Right renal pelvis (tissue), 4 donors: Measurements from ENCODE around the gene CCDC188. TPM values are rescaled to one million over a fixed set of nuclear protein-coding genes. Genes with fewer than 3 reads are reported as not detected.

Experiments
- DNase-seq, 4 donors: peaks; one replicate each; pipeline ENCODE4 v3.0.0-alpha.2; 2013; ENCODE audit warnings: low read depth in 4 of 4, low spot score in 3 of 4, missing footprints in 1 of 4
- polyA plus RNA-seq, 4 donors: library from polyadenylated mRNA; unstranded; fragments of 120-200 nt; gene quantifications; one replicate each; pipeline ENCODE4 v1.2.1, GENCODE V29; 2013; ENCODE audit not compliant: insufficient read length in 4 of 4

CCDC188 gene
- polyA plus RNA-seq, 4 donors = 0.53 to 0.93 (median 0.76) TPM

DNA sequence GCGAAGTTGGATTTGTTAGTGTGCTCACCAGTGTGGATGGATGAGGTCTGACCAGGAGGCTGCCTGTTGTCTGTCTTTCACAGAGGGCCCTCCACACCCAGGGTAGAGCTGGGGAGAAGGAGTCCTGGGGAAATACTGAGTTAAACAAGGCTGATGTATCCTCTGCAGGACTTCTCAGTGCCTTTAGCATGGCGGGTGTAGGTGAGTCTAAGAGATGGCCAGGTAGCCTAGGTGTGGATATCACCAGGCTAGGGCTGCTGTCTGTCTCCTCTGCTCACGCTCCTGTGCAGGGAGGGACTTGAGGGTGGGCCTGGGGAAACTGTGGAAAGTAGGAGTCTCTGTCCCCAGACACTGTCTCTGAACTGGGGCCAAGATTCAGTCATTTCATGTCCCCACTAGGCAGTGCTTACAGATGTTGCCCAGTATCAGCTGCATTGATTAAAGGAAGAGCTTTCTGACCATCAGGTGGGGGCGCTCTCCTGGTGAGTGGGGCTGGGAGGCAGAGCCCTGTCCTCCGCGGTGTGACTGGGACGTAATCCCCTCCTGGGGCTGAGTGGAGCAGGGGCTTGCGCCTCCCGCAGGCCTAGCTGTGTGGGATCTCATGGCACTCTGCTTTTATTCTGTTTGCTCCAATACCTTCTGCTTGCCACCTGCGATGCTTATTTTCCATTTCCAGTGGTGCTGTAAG, 35.5 kb upstream of the CCDC188 start:
- DNase-seq = no peak

DNA sequence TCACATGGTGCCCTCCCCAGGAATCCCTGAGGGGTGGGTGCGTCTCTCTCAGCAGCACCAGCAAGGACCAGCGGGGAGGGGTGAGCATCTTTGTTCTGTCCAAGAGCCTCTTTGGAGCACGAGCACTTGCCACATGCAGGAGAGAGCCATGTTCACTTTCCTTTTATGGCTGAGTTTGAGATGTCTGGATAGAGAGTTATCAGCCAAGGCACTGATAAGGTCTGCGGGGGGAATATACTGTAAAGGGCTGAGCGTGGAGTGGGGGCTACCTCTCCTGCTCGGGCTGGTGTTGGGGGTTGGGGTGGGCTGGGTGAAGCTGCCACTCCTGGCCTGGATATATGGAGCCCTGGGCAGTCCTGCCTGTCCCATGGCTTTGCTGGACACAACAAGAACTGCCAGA, 34.9 kb upstream of the CCDC188 start:
- DNase-seq = no peak

DNA sequence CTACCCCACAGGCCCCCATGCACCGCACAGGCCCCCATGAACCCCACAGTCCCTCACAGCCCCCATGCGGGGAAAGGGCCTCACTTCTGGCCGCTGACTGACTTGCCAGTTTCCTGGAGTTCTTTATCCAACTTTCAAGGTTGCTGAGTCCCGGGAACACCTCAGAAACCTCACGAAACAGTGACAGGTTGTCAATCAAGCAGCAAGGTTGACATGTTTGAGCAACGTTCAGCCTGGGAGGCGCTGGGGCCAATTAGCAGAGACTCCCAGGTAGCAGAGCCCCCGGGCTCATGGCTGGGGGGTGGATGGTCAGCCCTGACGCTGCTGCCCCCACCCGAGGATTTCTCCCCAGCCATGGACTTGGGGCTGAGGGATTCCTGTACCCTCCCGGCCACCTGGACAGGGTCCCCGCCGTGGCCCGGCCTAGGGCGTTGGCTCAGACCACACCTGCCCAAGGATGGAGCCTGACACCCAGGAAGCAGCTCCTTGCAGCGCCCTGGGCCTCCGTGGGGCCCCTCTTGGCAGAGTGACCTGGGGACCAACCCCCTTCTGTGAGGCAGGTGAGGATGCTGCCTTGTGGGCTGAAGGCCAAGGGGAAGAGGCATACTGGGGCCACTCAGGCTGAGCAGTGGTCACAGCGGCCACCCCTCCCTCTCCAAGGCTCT, 33.8 kb upstream of the CCDC188 start:
- DNase-seq = no peak

DNA sequence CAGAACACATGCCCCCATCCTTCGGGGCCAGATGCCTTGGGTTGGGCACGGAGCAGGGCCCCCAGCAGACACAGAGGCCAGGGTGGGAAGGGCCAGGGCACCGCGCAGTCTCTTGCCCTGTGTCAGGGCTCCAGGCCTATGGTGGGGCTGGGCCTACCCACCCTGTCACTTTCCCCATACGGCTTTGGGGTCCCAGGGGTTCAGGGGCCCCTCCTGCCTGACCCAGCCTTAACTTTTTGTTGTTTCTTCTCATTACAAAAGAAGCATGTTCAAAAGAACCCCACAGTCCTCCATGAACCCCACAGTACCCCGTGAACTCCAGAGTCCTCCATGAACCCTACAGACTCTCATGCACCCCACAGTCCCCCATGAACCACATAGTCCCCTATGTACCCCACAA, 33.0 kb upstream of the CCDC188 start:
- no peak for DNase-seq

DNA sequence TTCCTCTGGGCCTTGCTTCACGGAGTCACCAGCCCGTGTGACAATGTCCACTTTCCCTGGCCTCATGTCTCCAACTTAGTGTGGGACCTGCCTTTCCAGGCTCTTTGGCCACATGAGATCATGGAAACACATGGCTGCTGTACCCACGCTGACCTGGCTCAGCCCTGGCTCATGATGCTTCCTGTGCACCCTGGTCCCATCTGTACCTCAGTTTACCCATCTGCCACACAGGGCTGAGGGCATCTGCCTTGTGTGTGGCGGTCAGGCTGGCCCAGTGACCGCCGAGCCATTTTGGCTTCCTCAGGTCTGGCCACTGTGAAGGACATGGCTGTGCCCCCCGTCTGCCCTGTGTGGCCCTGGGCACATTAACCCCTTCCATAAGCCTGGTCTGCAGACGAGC, 32.2 kb upstream of the CCDC188 start:
- DNase-seq = no peak

DNA sequence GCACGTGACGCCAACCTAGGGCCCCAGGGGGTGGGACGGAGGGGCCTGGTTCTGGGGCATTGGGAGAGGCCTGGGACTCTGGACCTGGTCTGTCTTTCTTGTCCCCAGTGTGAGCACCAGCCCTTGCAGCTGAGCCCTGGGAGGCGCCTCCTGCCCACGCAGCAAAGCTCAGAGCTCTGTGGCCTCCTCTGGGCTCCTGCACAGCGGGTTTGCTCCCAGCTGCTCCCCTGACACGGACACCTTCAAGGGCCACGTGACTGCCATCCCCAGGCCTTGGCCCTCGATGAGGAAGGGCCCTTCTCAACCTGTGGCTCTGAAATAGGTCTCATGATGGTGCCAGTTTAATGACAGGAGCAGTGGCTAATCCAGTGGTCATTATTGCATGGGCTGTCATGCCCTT, 31.5 kb upstream of the CCDC188 start:
- DNase-seq = no peak

DNA sequence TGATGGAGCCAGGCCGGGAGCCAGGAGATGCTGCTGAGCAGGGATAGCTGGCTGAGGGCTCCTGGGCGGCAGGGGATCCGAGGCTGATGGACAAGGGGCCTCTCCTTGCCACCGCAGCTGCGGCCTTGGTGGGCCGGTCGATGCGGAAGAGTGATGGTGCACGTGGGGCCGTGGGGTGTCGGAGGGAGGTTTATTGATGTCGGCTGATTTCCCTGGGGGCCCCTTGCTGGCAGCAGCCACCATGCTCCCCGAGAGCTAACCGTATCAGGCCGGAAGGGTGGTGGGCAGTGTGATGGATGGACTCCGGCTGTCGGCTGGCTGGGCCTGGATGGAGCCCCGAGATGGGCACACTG, 31.0 kb upstream of the CCDC188 start:
- no peak for DNase-seq

DNA sequence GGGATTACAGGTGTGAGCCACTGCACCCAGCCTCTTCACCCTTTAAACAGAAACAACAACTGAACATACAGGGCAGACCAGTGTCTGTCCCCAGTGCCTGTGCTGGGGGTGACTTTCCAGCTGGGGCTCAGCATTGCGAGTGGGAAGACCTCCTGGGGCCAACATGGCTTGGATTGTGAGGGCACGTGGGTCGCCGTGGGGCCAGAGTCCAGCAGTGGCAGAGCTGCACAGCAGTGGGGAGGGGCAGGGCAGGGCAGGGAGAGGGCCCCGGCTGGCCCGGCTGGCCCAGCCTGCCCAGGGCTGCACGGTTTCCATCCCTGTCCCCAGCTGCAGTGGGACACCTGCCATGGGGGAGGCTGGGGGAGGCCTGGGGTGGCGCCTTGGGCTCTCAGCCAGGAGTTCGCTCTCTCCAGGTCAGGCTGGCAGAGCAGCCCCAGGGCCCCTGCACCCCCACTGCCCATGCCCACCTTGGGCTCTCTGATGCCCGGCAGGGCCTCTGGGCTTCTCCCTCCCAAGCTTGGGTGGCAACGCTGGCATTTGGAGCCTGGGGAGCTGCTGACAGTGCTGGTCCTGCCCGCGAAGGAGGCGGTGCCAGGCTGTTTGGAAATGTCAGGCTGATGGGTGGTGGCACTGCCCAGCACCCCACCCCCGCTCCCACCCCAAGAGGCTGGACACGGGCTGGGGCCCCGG, 30.5 kb upstream of the CCDC188 start:
- no peak for DNase-seq

DNA sequence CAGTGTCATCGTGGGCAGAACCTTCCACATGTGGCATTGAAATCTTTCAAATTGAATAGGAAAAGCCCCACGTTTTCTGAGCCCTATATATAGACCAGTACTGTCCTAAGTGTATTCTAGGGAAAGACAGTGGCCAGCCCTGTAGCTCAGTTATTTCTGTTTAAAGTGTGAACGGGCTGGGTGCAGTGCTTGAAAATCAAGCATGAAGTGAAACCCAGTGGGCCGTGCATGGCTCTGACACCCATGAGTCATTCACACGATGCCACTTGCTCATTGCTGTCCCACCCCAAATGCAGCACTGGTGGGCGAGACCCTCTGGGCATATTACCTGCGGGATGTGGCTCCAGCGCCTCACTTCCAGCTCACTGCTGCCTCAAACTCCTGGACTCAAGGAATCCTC, 29.8 kb upstream of the CCDC188 start:
- no peak for DNase-seq

DNA sequence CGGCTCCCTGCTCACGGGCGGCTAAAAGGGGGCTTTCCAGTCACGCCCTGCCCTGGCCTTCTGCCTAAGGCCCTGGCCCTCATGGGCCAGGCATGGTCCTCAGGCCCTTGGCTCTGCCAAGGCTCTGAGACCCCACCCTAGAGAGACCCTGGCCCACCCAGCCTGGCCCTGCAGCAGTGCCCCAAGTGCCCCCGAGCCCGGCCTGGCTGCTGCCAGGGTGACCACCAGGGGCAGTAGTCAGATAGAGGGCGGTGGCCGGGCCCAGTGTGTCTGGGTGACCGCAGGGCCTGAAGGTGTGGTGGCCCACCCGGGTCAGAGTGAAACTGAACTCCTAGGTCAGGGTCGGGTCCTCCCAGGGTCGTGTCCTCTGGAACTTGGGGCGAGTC, 29.4 kb upstream of the CCDC188 start:
- DNase-seq = no peak

DNA sequence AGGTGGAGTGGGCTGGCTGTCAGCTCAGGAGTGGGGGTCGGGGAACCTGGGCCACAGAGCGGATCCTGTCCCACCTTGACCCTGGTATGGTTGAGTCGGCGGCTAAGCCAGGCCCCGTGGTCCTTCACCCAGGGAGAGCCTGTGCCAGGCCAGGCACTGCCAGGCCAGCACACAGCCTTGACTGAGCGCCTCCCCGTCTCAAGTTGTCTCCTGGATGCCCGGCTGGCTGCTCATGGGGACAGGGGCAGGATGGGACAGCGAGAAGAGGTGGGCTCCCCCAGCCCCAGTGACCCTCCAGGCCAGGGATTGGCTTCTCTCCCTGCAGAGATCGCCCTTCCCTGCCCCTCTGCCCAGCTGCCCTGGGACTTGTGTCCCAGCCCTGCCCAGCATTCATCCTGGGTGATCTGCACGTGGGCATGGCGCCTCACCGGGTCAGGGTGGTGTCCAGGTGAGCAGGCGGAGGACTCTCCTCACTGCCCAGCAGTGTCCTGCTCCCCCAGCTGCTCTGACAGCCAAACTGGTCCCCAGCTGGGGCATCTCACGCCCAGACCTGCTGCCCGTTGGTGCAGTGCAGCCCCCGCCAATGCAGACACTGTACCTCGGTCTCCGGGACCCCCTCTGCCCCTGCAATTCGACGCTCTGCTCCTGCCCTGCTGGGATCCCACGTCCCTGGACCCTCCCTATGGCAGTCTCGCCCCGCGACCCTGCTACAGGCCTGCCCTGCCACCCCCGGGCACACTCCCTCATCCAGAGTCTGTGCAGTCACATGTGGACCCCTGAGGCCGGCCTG, 28.8 kb upstream of the CCDC188 start:
- DNase-seq = no peak

DNA sequence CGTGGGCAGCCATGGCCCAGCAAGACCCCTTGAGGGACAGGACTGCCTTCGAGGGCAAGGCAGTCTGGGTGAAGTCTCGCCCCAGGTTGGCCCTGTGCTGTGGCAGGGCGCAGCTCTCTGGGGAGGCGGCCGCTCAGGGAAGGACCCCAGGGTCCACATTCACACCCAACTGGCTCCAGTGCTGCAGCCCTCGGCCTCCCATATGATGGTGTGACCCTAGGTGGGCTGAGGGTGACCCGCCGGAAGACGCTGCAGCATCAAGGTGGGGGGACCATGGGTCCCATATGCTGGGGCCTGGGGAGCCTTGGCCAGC, 28.0 kb upstream of the CCDC188 start:
- DNase-seq = no peak

DNA sequence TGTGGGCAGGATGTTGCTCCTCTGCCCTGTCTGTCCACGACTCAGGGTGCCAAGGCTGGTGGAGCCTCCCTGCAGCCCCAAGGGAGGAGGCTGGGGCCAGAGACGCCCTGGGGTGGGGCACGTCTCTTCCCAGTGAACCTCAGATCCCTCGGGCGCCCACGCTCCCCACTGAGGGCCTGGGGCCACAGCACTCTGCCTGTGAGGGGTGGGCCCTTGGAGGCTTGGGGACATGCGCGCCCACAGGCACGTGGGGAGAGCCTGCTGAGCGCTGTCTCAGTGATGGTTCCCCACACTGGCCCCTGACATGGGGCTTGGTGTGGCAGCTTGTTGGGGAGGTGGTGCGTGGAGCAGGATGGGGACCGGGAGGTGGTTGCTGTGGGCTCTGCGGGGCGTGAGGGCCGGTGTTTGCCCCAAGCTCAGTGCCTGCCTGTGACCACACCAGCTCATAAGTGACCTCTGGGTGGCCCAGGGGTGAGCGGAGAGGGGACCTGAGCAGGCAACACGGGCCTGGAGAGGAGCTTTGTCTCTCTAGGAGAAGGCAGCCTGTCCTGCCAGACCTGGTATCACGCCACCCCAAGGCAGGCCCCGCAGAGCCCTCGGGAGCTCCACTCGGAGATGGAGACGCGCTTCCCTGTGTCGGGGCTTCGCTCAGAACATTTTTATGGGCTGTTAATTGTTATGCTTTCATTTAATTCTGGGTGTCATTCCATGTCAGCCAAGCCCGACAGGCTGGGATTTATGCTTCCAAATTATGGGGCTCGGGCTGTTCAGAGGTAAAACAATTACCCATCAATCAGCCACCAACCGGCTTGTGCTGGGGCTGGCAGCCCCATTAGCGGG, 27.4 kb upstream of the CCDC188 start:
- no peak for DNase-seq

DNA sequence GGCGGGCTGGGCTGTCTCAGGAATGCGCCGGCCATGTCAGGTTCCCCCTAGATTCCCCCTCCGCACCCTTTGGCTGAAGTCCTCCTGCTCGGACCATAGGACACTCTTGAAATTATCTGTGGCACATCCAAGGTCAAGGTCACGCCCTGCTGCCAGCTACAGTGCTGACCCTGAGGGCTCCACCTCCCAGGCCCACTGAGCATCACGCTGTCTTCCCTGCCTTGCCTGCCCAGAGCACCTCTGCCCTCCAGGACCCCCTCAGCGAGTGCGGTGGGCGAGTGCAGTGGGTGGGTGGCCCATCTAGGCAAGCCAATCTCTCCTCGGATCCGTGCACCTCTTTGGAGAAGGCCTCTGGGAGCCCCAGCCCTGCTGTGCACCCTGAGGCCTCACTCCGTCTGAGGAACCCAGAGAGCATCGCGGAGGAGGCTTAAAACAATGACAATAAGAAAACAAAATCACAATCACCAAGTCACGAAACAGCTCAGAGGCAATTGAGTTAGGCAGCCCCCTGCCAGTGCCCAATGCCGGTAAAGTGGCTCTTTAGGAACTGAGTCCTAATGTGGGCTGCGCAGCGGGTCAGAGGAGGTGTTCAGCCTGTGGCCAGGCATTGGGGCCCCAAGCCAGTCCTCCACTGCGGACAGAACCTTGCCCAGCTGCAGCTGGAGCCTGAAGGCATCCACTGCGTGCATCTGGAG, 26.5 kb upstream of the CCDC188 start:
- no peak for DNase-seq

DNA sequence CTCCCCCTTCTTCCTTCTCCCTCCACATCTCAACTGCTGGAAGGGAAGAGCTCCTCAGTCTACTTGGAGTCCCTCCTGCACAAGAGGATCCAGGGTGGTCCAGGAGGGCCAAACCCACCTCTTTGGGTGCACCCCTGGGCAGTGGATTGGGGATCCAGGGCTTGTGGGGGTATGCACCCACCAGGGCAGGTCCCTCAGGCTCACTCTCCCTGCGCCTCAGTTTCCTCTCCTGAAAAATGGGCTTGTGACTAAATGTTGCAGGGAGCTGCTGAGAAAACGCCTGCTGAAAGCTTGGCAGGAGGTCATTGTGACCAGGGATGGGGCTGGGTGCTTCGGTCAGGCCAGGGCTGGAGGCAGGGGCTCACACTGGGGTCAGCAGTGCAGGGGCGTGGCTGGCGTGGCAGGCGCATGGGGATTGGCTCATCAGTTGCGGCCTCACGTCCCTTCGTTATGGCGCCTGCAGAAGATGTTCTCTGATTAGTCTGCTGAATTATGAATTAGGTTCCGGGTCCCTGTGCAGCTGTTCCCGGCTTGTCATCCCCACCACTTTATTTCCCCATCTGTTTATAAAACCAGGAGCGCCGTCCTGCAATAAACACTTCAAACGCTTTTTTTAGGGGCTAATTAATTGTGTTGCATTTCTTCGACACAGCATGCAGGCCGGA, 25.7 kb upstream of the CCDC188 start:
- no peak for DNase-seq

DNA sequence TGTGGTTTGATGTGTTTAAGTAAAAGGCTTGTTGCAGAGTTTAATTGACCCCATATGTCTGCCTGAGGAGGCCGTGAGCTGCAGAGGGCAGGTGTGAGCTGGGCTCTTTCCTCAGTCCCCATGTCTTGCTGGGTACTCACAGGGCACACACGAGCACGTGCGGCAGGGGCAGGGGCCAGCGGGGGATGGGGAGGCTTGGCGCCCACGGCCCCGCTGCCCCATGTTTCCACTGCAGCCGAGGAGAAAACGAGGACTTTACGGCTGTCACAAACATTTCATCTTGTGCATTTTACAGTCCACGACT, 24.7 kb upstream of the CCDC188 start:
- no peak for DNase-seq

DNA sequence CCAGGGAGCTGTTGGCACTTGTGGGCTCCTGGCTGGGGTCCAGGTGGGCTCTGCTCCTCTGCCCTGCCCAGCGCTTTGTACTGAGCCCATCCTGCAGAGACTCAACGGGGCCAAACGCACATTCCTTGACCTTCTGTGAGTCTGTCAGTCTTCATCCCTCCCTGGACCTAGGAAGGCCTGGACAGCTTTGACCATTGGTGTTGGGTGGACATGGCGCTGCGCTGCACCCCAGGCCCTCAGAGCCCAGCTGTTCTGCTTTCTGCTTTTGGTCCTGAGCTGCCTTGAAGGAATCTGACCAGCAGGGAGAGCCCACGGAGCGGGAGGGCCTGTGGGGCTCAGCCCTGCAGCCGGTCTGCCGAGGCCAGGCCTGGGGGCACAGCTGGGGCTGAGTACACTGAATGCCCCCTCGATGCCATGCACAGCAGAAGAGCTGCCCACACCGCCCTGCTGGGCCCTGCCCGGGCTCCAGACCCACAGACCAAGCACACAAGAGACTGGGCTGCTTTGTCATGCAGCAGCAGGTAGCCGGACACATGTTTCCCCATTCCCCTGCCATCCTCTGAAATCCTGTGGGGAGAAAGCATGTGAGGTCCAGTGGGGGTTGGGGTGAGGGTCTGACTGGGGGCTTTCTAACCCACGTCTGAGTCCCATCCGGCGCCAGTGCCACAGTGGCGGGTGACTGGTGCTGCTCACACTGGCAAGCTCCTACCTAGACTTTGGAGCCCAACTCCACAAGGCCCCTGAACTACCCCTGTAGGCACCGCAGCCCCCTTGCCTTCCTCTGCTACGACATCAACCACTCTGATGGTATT, 24.1 kb upstream of the CCDC188 start:
- DNase-seq = no peak

DNA sequence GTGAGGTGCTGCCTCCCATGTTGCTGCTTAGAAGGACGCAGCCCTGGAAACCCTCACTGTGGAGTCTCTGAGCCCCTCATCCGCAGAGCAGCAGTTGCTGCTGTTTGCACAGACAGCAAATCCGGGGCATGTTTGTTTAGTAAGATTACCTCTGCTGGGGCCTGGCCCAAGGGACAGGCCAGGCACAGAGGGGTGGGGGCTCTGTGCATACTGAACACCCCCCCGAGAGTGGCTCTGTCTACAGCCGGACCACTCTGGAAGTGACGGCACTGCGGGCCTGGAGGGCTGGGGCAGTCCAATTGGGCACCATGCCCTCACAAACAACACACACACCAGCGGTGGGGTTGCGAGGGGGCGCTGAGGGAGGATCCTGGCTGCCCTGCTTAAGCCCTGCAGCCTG, 22.9 kb upstream of the CCDC188 start:
- DNase-seq = no peak

DNA sequence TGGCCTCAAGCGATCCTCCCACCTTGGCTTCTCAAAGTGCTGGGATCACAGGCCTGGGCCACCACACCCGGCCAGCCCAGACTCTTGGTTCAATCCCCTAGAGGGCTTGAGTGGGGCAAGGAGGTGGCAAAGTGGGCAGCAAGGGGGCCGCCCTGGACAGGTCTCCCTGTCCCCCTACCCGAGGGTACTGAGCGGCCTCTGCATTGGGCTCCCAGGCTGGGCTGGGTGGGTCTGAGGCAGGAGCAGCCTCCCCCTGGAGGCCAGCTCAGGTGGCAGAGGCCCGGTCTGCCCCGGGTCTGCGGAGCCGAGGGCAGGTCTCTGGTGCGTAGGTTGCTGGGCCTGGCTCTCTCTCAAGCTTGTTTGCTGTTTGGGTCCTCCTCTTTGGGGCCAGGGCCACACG, 22.4 kb upstream of the CCDC188 start:
- no peak for DNase-seq
